ENCODE data around the gene DLGAP1. TPM values are rescaled to one million over a fixed set of nuclear protein-coding genes. Genes with fewer than 3 reads are reported as not detected.
"Not testable (repeated sequence)": the region's sequence is repeated elsewhere in the genome, so short reads cannot be mapped to it uniquely, and the experiment has no call there.

The DLGAP1 gene
- total RNA-seq, 3 donors from 2014 or later (not counting 1 experiment from before 2014, with no cell fraction given) = not detected

- H3K9me3 ChIP-seq (ENCODE audit: control insufficient read depth, insufficient read depth, low read length) = no peaks in the 10 kb centered on the region
- no peaks in the 10 kb centered on the region for H3K27me3 ChIP-seq (ENCODE audit: control insufficient read depth, insufficient read depth, low read length)
- no peak overlapping the region for H3K4me3 ChIP-seq (ENCODE audit: low read length)
- Mint-ChIP-seq H3K9me3 (no peaks in the 10 kb centered on the region), H3K27ac (no peak overlapping the region), H3K4me1 (peaks cover 0 to 7% of the 10 kb centered on the region in 2 donors), H3K36me3 (no peaks in the 10 kb centered on the region), H3K27me3 (ENCODE audit: low read depth in 2 of 2) (peaks cover 0 to 3% of the 10 kb centered on the region in 2 donors), H3K4me3 (no peak overlapping the region)
- no peak for DNase-seq
- H3K27ac ChIP-seq (ENCODE audit: low read length) = no peak overlapping the region
- TF ChIP-seq CTCF (IDR thresholded peaks at IDR 0.05) = no peak
- no peaks in the 10 kb centered on the region for H3K4me1 ChIP-seq (ENCODE audit: control insufficient read depth, insufficient read depth, low read length)
- ATAC-seq = no peak
- intact Hi-C loops (cut with micrococcal nuclease) = loop anchor here (1.0 kb wide), 1 partner anchor 304 kb away; no protein-coding TSS in a partner anchor
- no peaks in the 10 kb centered on the region for H3K36me3 ChIP-seq (ENCODE audit: control insufficient read depth, insufficient read depth, low read length)
- whole genome bisulfite sequencing (ENCODE audit: insufficient coverage) = 37% methylated on average over 6 of the region's 6 CpGs
Measured at GRCh38 chr18:3584897-3585460, 870.1 kb downstream of the DLGAP1 start.

GRCh38 chr18:3584266-3584861 lies 870.7 kb downstream of the DLGAP1 start:
- no peaks in the 10 kb centered on the region for H3K36me3 ChIP-seq (ENCODE audit: control insufficient read depth, insufficient read depth, low read length)
- no peaks in the 10 kb centered on the region for H3K4me1 ChIP-seq (ENCODE audit: control insufficient read depth, insufficient read depth, low read length)
- no peaks in the 10 kb centered on the region for H3K9me3 ChIP-seq (ENCODE audit: control insufficient read depth, insufficient read depth, low read length)
- peaks cover 0 to 4% of the 10 kb centered on the region in 2 donors for H3K27me3 Mint-ChIP-seq (ENCODE audit: low read depth in 2 of 2)
- WGBS (ENCODE audit: insufficient coverage) = 100% methylated on average over 2 of the region's 2 CpGs
- intact Hi-C loops (cut with micrococcal nuclease) = no loop called here
- no peak for TF ChIP-seq CTCF (IDR thresholded peaks at IDR 0.05)
- H3K27ac ChIP-seq (ENCODE audit: low read length) = no peak overlapping the region
- H3K27me3 ChIP-seq (ENCODE audit: control insufficient read depth, insufficient read depth, low read length) = no peaks in the 10 kb centered on the region
- H3K4me1 Mint-ChIP-seq = peaks cover 0 to 7% of the 10 kb centered on the region in 2 donors
- DNase-seq = no peak
- no peak overlapping the region for H3K27ac Mint-ChIP-seq
- H3K4me3 Mint-ChIP-seq = no peak overlapping the region
- H3K9me3 Mint-ChIP-seq = no peaks in the 10 kb centered on the region
- no peaks in the 10 kb centered on the region for H3K36me3 Mint-ChIP-seq
- no peak for ATAC-seq
- no peak overlapping the region for H3K4me3 ChIP-seq (ENCODE audit: low read length)

- DNase-seq = no peak
- H3K27me3 Mint-ChIP-seq (ENCODE audit: low read depth in 2 of 2) = peaks cover 0 to 6% of the 10 kb centered on the region in 2 donors
- H3K27me3 ChIP-seq (ENCODE audit: control insufficient read depth, insufficient read depth, low read length) = no peaks in the 10 kb centered on the region
- no peaks in the 10 kb centered on the region for H3K4me1 ChIP-seq (ENCODE audit: control insufficient read depth, insufficient read depth, low read length)
- intact Hi-C loops (cut with micrococcal nuclease) = no loop called here
- WGBS (ENCODE audit: insufficient coverage) = 87% methylated on average over 5 of the region's 7 CpGs
- H3K27ac ChIP-seq (ENCODE audit: low read length) = no peak overlapping the region
- H3K27ac Mint-ChIP-seq = no peak overlapping the region
- H3K9me3 Mint-ChIP-seq = no peaks in the 10 kb centered on the region
- no peak for TF ChIP-seq CTCF (IDR thresholded peaks at IDR 0.05)
- H3K36me3 Mint-ChIP-seq = no peaks in the 10 kb centered on the region
- H3K4me3 Mint-ChIP-seq = no peak overlapping the region
- no peak for ATAC-seq
- H3K36me3 ChIP-seq (ENCODE audit: control insufficient read depth, insufficient read depth, low read length) = no peaks in the 10 kb centered on the region
- no peaks in the 10 kb centered on the region for H3K9me3 ChIP-seq (ENCODE audit: control insufficient read depth, insufficient read depth, low read length)
- peaks cover 0 to 7% of the 10 kb centered on the region in 2 donors for H3K4me1 Mint-ChIP-seq
- no peak overlapping the region for H3K4me3 ChIP-seq (ENCODE audit: low read length)
Measured at GRCh38 chr18:3583873-3584247, 871.2 kb downstream of the DLGAP1 start.

GRCh38 chr18:3583106-3583872 lies 871.8 kb downstream of the DLGAP1 start:
- intact Hi-C loops (cut with micrococcal nuclease); H3K27ac ChIP-seq (ENCODE audit: low read length); H3K4me3 ChIP-seq (ENCODE audit: low read length); DNase-seq; H3K9me3 ChIP-seq (ENCODE audit: control insufficient read depth, insufficient read depth, low read length); H3K27ac Mint-ChIP-seq; H3K27me3 Mint-ChIP-seq (ENCODE audit: low read depth in 2 of 2); H3K9me3 Mint-ChIP-seq; H3K36me3 ChIP-seq (ENCODE audit: control insufficient read depth, insufficient read depth, low read length); H3K4me1 Mint-ChIP-seq; H3K27me3 ChIP-seq (ENCODE audit: control insufficient read depth, insufficient read depth, low read length); H3K4me1 ChIP-seq (ENCODE audit: control insufficient read depth, insufficient read depth, low read length); H3K4me3 Mint-ChIP-seq; H3K36me3 Mint-ChIP-seq; ATAC-seq: not testable (repeated sequence)
- WGBS (ENCODE audit: insufficient coverage) = 85% methylated on average over 7 of the region's 7 CpGs
